Fibroblast of skin of right biceps (primary cell): ENCODE measurements around the gene MAZ.

Experiments
- DNase-seq: peaks from one replicate; pipeline ENCODE4 v3.0.0-alpha.2; 2013

Gene MAZ

DNA sequence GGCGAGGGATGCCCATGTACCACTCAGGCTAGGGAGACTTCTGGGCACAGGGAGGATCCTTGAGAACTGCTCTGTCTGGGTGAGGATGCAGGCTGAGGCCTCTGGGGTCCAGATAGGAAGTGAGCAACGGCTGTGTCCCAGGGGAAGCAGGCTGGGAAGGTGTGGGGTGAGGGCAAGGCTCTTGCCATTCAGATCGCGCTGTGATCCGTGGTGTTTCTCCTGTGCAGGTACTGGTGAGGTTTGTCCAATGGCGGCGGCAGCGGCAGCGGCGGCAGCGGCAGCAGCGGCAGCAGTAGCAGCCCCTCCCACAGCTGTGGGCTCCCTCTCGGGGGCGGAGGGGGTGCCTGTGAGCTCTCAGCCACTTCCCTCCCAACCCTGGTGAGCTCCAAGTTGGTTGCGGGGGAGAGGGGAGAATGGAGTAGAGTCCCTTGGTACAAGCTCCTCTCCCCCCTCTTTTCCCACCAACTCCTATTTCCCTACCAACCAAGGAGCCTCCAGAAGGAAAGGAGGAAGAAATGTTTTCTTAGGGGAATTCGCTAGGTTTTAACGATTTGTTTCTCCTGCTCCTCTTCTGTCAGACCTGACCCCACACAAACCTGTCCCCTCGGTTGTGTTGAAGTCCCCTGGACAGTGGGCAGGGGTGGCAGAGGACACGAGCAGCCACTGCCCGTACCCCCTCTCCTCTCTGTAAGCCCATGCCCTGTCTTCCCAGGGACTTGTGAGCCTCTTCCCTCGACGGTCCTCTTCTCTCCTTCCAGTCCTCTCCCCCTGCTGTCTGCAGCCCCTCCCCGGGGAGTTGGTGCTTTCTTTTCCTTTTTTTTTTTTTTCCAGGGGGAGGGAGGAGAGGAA lies 3.7 kb downstream of the MAZ start:
- DNase-seq = peak; percentile 31

DNA sequence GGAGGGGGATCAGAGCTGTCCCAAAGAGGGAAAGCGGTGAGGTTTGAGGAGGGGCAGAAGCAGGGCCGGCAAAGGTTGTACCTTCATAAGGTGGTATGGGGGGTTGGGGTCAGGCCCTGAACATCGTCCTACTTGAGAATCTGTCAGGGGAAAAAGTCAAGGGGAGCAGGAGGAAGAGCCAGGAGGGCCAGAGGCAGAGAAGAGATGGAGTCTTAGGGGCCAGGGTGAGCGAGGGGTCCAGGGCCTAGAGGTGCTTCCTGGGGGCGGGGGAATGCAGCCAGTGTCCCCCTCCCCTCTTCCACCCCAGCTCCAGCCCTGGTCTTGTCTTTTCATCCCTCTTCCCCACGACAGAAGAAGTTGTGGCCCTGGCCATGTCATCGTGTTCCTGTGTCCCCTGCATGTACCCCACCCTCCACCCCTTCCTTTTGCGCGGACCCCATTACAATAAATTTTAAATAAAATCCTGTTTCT lies 4.4 kb downstream of the MAZ start:
- DNase-seq = no peak

DNA sequence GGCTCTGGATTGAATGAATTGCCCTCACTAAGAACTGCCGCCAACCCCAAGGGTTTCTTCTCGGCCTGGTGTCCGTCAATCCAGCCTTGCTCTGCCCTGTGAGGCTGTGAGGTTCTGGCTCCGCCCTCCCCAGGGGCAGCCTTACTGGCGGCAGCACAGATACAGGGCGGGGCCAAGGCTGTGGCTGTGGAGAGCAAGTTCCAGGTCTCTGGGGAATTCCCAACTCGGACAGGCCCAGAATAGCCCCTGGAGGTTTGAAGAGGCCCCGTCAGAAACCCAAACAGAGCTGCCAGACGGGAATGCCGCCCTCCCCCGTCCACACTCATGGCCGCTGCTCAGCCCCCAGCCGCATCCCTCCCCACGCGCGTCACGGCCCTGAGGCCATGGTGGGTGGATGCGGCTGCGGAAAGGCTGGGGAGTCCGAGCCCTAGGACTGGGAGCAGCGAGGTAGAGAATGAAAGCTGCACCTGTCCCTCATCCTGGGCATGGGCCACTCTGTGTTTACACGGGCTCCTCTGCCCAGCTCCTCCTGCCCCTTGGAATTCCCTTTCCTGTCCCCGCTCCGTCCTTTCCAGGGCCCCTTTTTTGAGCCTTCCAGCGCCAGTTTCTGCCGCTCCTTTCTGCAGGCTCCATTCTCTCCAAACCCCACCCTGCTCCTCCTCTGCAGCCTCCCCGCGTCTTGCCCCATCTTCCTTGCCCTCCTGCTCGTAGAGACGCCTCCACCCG lies 5.0 kb downstream of the MAZ start:
- DNase-seq = peak; percentile 97

DNA sequence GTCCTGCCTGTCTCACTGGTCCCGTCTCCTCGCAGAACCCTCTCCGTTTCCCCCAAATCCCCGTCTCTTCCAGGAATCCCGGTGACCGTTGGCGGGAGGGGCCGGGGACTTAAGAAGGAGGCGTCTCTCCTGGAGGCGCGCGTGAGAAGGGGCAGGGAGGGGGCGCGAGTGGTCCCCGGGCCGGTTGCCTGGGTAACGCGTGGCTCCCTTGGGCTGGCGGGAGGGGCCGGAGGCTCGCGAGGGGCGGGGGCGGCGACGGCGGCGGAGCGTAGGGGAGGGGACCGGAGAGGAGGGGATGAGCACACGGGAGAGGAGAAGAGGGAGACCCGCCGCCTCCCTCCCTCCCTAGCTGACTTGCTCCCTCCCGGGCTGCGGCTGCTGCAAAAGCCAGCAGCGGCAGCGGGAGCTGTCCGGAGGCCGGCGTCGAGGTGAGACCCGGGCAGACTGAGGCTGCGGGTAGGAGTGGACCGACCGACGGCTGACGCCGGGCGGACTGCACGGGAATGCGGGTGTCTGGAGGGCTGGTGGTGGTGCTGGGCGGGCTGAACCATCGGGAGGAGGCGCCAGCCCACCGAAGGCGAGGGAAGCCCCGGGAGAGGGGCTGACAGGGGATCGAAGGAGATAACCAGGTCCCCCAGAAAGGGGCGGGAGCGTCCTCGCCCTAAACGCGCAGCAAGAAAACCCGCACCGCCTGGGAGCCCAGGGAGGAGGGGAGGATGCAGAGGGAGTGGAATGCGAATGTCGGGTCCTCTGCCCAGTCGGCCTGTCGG lies 5.8 kb downstream of the MAZ start, which contains the start of gene PRRT2:
Gene PRRT2 (plus strand): TSS at position 298 of the 770 bp plus-strand sequence. CDS start 862 bp downstream, outside the sequence.
- peak; percentile 66 for DNase-seq

DNA sequence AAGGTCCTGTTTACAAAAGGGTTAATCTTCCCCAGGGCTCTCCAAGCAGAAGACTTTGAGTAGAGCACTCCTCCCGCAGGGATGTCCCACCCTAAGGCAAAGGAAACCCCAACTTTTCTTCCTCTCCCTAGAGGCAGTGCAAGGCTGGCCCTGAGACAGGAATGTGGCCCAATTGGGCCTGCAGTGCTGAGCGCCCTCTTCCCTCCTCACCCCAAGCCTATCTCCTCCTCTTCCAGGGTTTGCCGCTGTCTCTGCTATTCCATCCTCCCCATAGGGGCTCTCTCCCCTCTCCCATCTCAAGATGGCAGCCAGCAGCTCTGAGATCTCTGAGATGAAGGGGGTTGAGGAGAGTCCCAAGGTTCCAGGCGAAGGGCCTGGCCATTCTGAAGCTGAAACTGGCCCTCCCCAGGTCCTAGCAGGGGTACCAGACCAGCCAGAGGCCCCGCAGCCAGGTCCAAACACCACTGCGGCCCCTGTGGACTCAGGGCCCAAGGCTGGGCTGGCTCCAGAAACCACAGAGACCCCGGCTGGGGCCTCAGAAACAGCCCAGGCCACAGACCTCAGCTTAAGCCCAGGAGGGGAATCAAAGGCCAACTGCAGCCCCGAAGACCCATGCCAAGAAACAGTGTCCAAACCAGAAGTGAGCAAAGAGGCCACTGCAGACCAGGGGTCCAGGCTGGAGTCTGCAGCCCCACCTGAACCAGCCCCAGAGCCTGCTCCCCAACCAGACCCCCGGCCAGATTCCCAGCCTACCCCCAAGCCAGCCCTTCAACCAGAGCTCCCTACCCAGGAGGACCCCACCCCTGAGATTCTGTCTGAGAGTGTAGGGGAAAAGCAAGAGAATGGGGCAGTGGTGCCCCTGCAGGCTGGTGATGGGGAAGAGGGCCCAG lies 6.7 kb downstream of the MAZ start:
- no peak for DNase-seq

DNA sequence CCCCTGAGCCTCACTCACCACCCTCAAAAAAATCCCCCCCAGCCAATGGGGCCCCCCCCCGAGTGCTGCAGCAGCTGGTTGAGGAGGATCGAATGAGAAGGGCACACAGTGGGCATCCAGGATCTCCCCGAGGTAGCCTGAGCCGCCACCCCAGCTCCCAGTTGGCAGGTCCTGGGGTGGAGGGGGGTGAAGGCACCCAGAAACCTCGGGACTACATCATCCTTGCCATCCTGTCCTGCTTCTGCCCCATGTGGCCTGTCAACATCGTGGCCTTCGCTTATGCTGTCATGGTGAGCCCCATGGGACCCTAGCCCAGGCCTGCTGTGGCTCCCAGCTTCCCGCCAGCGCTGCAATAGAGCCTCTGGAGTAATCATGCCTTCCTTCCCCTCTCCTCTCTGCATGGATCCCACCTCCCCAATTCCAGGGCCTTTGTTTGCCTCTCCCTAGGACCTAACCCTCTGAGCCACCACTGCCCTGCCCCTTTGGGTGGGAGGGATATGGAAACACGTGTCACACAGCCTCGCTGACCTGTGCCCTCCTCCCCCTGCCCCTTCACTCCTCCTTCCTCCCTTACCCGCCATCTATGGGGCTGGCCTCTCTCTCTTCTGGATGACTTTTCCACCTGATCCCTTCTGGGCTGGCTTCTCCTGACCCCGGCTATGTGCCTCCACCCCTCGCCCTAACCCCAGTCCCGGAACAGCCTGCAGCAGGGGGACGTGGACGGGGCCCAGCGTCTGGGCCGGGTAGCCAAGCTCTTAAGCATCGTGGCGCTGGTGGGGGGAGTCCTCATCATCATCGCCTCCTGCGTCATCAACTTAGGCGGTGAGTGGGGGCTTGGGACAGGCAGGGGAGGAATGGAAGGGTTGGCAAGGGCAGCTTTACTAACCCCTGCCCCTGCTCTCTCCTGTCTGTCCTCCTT lies 7.6 kb downstream of the MAZ start:
- DNase-seq = no peak

DNA sequence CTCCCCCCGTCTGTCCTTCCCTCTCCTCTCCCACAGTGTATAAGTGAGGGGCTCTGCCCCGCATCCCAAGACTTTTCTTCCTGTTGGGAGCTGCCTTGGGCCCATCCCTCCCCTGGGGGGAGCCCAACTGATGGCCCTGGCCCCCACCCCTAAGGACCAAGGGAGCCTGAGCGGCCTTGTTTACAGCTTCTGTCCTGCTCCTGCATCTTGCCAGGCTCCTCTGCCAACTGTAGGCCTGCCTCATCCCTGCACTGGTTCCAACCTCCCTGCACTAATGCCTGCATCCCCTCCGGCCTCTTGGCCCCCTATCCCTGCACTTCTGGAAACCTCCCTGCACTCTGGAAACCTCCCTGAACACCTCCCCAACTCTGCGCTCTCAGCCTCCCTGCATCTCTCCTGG lies 8.3 kb downstream of the MAZ start:
- no peak for DNase-seq

DNA sequence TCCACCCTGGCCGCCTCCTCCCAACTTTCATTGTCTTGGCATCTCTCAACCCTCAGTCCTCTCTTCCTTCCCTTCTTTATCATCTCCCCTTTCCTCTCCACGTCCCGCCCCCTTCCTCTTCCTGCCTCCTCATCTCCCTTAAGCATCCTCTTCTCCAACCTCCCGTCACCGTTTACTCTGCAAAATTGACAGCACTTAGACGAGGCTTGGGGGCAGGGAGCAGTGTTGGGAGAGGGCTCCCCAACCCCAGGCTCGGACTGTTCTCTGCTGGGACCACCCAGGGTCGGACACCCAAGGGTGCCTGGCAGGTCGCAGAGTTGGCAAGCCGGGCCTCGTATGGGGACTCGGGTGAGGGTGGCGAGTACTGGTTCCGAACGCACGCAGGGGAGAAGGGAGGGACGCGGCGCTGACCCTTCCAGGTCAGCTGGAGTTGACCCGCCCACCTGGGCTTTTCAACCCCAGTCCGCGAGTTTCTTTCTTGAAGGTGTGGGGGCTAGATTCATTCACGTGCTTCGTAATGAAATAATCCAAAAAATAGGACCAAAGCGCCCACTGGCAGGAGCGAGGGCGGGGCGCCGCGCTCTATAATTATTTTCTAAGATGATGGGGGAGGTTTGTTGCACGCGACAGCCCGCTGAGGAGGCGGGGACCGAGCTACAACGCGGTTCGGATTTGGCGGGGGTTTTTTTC lies 8.8 kb downstream of the MAZ start:
- peak; percentile 40 for DNase-seq

DNA sequence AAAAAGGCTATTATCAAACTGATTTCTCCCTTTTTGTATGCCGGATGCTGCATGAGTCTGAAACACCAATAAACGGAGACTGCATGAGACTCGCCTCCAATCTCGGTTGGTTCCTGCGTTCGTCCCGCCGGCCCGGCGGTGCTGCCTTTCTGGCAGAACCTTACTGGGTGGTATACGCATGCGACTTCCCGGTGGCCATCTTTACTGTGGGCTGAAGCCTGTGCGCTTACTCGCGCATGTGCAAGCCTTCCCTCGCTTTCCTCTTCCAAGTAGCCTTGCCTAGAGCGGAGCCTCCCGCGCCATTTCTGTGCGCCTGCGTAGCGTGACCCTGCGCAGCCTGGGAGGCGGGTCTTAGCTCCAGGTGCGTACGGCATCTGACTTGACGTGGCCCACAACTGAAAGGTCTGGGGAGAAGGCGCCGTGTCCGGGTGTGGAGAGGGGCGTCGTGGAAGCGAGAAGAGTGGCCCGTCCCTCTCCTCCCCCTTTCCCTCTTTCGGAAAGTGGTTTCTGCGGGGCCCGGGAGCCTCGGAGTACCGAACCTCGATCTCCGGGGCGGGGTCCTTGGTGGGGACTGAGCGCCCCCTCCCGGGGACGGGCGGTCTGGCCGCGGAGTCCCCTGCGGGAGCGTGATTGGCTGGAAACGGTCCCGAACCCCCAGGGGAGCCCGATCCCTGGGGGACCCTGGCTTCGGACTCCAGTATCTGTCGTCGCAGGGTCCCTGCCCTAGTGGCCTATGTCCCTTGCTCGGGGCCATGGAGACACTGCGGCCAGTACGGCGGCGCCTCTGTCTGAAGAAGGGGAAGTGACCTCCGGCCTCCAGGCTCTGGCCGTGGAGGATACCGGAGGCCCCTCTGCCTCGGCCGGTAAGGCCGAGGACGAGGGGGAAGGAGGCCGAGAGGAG lies 9.7 kb downstream of the MAZ start, which contains the start of gene PAGR1:
Gene PAGR1 (plus strand): TSS at position 360 of the 901 bp plus-strand sequence. CDS start 374 bp downstream, at position 734.
- peak; percentile 99 for DNase-seq

DNA sequence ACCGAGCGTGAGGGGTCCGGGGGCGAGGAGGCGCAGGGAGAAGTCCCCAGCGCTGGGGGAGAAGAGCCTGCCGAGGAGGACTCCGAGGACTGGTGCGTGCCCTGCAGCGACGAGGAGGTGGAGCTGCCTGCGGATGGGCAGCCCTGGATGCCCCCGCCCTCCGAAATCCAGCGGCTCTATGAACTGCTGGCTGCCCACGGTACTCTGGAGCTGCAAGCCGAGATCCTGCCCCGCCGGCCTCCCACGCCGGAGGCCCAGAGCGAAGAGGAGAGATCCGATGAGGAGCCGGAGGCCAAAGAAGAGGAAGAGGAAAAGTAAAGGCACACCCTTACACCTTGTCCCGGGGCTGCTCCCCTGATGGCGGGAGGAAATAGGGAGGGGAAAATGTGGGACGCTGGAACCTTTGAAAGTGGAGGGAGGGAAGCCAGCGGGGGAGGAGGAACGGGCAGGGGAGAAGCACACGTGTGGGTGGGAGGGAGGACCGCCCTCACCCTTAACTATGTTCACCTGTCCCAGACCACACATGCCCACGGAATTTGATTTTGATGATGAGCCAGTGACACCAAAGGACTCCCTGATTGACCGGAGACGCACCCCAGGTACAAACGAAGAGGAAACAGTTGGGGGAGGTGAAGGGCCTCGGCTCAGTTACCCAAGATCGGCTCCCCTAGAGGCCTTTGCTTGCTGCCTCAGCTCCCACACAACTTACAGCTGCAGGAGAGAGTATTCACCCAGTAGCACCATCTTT lies 10.5 kb downstream of the MAZ start:
- peak; percentile 60 for DNase-seq

DNA sequence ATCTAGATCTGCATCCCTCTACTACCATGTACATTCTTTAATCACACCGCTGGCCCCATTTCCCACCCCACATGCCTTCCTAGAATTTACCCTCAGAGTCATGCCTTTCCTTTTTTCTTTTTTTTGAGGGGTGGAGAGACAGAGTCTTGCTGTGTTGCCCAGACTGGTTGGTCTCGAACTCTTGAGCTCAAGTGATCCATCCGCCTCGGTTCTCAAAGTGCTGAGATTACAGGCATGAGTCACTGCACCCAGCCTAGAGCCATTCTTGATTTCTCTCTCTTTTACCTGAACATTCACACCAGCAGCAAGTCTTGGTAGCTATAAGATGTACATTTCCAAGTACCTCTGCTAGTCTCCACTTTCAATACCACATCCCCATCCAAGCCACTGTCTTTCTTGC lies 11.8 kb downstream of the MAZ start:
- DNase-seq = no peak

DNA sequence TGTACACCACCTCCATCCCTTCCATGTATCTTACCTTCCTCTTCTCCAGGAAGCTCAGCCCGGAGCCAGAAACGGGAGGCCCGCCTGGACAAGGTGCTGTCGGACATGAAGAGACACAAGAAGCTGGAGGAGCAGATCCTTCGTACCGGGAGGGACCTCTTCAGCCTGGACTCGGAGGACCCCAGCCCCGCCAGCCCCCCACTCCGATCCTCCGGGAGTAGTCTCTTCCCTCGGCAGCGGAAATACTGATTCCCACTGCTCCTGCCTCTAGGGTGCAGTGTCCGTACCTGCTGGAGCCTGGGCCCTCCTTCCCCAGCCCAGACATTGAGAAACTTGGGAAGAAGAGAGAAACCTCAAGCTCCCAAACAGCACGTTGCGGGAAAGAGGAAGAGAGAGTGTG lies 13.2 kb downstream of the MAZ start:
- no peak for DNase-seq

DNA sequence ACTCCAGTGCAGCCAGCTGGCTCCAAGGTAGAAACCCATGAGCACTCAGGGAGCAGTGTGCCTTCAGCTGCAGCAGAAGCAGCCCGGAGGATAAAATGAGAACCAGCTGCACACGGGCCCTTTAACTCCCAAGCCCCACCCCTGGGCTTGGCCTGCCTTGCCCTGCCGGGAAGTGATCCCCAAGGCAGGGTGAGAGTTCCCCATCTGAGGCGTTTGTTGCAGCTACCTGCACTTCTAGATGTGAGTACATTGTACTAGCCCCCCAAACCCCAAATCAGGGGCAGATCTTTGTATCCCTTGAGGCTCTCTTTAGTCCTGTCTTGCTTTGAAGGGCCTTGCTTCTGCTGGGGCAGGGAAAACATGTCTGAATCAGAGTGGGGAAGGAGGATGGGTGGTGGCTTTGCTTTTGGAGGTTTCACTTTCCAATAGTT lies 14.0 kb downstream of the MAZ start, which contains the start of gene MVP:
Gene MVP (plus strand): TSS at position 192 of the 431 bp plus-strand sequence. CDS start 10,088 bp downstream, outside the sequence.
- peak; percentile 72 for DNase-seq

DNA sequence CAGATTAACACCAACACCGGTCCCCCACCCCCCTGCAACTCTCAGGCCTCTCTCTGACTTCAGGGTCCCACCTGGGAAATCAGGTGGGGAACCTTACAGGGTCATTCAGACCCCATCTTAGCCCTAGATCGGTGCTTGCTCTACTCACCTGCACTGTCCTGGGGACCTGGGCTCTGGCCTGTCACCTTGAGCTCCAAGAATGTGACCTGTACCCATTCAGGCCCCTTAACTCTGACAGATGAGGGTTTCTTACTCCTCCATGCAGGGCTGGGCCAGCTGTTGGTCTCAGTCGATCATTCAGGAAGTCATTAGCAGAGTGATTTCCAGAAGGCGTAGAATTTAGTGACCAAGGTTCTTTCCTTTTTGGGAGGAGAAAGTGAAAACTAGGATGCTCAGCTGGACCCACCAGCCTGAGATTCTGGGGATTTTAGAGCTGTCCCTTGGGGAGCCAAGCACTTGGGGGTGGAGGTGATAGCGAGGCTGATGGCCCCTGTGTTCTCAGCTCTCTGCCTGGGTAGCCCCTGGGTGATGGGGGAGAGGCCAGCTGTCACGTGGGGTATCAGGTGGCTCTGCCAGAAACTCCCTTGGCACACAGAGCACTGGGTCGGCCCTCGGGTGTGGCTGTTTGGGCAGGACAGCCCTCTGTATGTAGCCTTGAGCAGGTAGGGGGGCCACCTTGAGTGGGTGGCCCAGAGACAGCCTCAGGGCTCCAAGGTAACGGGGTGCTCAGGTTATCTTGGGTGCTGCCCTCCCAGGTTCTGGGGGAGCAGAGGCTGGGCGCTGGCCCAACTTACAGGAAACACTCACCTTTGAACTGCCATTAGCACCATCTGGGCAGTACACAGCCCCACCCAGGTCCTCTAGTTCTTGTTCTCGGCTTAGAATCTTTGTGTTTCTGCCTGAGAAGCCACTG lies 14.7 kb downstream of the MAZ start:
- DNase-seq = no peak

DNA sequence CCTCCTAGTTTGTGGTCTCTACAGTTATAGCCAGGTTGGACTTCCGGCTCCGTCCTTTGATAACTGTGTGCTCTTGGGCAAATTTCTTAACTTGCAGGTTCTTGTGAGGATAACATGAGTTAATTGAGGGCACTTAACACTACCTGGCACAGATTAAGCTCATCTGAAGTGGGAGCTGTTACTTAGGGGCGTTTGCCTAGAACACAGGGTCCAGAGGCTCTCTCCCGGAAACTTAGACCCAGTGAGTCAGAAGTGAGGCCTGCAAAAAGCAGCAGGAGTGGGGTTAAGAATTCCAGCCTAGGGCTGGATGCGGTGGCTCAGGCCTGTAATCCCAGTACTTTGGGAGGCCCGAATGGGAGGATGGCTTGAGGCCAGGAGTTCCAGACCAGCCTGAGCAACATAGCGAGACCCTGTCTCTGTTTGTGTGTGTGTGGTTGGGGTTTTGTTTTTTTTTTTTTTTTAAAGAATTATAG lies 15.3 kb downstream of the MAZ start:
- peak; percentile 83 for DNase-seq

DNA sequence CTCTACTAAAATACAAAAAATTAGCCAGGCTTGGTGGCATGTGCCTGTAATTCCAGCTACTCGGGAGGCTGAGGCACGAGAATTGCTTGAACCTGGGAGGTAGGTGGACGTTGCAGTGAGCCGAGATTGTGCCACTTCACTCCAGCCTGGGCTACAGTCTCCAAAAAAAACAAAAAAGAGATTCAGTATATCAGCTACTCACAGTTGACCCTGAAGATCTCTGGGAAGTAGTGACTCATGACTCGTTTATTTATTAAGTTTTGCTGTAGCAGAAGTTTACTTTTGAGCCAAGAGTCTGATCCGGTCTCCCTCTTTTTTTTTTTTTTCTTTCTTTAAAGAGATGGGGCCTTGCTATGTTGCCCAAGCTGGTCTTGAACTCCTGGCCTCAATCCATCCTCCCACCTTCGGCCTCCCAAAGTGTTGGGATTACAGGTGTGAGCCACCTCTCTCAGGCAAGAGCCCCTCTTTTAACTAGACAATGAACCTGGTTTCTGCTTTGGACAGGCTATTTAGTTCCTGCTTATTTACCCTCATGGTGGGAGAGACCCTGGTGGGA lies 18.3 kb downstream of the MAZ start:
- DNase-seq = peak; percentile 87
